ENCODE results near the gene NTM.

The NTM gene

DNA sequence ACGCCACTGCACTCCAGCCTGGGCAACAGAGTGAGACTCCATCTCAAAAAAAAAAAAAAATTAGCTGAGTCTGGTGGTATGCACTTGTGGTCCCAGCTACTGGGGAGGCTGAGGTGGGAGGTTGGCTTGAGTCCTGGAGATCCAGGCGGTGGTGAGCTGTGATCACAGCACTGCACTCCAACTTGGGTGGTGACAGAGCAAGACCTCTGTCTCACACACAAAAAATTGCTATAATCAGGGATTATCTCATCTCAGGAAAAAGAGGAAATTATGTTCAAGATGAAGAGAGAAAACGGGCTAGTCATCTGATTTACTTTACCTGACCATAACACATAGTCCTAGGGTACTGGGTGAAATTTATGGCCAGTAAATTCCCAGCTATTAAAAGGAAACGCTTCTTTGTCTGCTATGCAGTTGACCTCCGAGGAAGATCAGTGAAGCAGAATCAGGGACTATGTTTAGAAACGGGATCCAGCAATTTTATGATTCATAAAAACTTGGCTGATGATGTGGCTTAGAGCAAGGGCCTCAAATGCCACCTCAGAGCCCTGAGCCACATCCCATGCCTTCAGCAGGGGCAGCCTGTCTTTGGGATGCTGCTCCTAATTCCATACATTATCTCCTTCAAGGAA is 386.2 kb downstream of the NTM start:
- DNase-seq = no peak

DNA sequence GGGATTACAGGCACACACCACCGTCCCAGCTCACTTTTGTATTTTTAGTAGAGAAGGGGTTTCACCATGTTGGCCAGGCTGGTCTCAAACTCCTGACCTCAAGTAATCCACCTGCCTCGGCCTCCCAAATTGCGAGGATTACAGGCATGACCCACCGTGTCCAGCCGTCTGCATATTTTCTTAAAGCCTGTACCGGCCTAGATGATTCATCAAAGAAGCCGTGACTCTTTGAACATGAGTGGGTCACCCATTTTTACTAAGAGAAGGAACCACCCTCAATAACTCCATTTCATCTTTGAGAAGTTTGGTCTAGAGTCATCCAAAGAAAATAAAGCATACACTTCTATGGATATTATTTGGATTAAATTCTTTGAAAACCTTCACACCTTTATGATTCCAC is 388.3 kb downstream of the NTM start:
- DNase-seq = no peak

- DNase-seq = no peak
Observed at GRCh38 chr11:131759140-131759539, 388.7 kb downstream of the NTM start.

DNA sequence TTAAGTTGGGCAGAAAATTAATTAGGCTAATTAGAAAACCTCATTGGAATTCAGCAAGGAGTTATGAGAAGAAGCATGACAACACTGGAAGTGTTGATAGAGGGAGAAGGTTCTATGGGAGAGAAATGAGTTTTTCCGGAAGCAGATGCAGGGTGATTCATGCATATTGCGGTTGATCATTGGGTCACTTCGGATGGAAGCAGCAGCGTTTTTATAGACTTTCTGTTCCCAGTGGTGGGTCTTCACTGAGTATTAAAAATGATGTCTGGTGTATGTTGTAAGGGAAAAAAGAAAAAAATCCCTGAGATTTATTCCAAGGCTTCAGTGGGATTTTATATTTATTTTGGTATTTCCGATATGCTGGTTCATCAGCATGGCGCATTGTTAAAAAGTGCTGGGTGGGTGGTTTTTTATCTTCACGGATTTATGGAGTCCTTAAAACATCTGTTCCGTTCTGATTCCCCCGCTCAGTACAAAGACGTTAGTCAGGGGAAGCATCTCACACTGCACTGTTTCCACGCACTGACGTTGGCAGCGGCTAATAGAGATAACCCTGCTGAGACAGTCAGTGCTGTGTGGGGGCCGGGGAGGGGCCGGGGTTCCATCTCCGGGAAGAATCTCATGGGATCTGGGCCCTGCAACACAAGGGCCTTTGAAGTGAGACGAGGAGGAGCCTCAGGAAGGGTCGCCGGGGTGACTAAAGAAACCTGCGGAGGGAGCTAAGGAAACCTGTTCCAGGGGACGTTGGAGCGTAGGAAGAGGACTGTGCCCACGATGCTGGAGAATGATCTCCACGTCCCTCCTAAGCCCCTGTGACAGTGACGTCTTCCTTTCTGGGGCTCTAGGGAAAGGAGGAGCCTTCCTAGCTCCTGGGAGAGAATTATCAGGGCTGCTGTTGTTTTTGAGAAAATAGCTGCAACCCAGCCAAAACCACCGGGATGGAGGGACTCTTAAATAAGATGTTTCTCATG is 390.0 kb downstream of the NTM start:
- DNase-seq = no peak

DNA sequence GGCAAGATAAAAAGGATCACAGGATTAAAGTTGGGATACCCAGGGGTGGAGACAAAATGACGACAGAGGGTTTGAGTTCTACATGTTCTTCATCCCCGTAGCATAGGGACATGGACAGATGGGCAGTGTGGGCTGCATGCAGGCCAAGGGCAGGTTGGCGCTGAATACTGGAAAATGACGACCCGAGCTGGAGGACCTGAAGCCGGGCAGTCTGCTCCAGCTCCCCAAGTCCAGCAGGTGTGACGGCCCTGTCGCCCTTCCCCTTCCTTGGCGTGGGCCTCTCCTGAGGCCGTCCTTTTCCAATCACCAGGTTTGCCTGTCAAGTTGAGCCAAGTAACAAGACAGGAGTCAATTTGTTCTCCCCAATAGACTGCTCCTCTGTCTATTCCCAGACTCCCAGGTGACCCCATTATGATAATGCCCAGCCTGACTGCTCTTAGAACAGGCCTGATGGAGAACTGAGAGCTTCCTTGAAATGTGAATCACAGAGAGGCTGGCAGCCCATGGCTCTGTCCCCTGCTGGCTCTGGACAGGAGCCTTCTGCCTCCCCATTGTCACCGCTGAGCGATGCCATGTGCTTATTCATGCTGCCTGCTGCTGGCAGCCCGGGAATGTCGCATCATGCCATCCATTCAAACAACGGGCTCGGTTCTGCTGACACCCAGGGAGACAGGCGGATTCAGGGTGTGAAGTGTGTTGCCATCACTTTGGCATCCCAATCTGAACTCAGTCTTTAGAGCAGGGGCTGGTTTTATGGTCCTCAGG is 392.1 kb downstream of the NTM start:
- no peak for DNase-seq

GRCh38 chr11:131763193-131763890 is 392.9 kb downstream of the NTM start:
- no peak for DNase-seq

GRCh38 chr11:131764126-131764525 is 393.7 kb downstream of the NTM start:
- no peak for DNase-seq

- no peak for DNase-seq
Observed at GRCh38 chr11:131764649-131765048, 394.2 kb downstream of the NTM start.

GRCh38 chr11:131766637-131767036 is 396.2 kb downstream of the NTM start:
- no peak for DNase-seq

DNA sequence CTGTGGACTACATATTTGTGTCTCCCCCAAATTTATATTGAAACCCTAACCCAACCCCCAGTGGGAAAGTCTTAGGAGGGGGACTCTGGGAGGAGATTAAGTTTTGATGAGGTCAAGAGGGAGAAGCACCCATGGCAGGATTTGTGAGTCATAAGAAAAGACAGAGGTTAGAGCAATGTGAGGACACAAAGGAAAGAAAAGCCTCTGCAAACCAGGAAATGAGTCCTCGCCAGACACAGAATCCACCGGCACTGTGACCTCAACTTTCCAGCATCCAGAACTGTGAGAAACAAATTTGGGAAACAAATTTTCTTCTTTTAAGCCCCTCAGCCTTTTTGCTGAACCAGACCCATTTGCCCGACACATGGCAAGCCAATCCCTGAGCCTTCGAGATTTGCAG is 397.0 kb downstream of the NTM start:
- no peak for DNase-seq

DNA sequence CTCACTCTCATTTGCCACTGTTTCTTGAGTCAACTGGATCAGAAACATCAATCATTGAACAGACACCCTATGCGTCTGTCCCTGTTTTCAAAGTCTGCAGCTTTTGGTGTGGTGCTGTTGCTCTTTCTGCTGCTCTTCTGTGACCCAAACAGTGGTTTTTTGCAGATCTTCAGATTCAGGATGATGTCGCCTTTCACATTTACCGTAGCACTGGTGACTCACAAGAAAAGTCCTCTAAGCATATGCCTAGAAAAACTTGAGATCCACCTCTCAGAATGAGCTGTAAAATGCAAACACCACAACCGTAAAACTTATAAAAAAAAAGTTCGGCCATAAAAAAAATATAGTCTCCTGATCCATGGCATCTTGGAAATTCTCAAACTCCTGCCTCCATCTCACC is 400.4 kb downstream of the NTM start:
- no peak for DNase-seq

GRCh38 chr11:131771471-131771870 is 401.1 kb downstream of the NTM start:
- DNase-seq = no peak

- DNase-seq = no peak
Observed at GRCh38 chr11:131773626-131774025, 403.2 kb downstream of the NTM start.

- no peak for DNase-seq
Observed at GRCh38 chr11:131776211-131776610, 405.8 kb downstream of the NTM start.

DNA sequence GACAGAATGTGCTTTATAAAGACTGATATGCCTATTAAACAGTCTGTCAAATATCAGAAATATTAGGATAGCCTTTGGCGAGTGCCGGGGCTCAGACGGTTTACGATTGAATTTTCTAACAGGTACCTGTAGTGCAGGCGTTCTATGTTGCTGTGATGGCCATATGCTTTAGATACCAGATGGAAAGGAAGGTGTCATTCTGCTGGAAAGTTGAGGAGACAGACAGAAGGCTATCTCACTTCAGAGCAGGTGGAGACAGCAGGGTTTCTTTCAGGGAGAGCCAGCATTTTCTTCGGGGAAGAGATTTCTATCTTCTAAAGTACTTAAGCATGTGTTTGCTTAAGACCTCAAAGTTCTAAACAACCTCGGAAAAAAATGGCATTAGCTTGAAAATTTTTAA is 415.4 kb downstream of the NTM start:
- DNase-seq = no peak

DNA sequence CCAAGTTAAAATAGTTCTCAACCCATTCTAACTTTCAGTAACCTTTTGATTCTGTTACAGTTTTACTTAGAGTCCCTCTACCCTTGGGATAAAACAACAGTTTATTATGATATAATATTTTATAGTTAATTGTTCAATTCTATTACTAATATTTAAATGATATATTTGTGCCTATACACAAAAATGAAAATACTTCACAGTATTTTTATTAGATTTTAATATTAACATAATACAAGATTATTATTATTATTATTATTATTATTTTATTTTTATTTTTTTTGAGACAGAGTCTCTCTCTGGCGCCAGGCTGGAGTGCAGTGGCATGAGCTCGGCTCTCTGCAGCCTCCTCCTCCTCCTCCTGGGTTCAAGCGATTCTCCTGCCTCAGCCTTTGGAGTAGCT is 416.7 kb downstream of the NTM start:
- no peak for DNase-seq

- DNase-seq = no peak
Observed at GRCh38 chr11:131790586-131790985, 420.2 kb downstream of the NTM start.

- no peak for DNase-seq
Observed at GRCh38 chr11:131792243-131792642, 421.8 kb downstream of the NTM start.

DNA sequence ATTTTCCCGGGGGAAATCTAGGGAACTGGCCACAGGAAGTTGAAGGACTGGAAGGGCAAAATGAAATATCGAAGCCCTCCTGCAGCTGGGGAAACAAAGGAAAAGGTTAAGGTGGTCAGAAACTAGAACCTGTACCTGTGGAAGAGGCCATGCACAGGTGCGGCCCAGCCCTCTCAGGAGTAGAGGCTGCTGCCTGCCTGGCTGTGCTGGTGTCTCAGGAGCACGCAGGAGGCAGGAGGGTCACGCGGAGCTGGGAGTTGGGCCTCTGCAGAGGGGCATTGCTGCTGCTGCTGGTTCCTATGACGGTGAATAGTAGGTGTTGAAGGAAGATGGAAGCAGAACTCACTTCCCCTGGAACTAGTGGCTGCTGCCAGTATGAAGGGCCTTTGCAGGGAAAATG is 425.7 kb downstream of the NTM start:
- no peak for DNase-seq

DNA sequence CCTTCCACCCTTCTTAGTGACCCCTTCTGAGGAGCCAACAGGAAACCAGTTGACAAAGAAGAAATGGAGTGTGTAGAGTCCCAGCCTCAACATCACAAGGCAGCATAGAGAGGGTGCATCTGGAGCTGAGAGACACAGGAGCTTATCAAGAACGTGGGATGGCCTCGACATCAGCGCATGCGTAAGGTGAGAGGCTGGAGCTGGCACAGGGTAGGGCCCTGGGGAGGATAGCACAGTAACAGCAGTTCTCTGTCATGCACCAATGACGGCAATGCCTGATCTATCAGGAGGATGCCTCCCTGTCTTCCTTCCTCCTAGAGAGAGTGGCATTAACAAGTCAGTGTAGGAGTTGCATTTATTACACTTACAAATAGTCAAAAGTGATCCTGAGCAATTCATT is 426.1 kb downstream of the NTM start:
- DNase-seq = no peak

DNA sequence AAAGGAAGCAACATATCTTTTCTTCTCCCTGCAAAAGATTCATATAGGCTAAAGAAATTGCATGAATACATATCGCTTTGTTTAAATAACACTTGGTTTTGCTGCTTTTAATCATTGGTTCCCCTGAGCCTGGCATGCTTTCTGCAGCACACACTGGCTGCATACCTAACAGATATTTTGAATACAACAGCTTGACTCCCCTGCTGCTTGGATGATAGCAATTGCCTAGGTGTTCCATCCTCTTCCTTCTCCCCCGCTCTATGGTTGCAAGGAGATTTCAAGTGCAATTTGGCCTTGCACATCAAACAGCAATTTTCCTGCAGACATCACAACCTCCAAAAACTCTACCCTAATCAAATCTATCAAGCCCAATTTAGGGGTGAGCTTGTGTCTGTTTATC is 430.0 kb downstream of the NTM start:
- DNase-seq = no peak

GRCh38 chr11:131802440-131803115 is 432.2 kb downstream of the NTM start:
- DNase-seq = no peak
